K562 (cell line): ENCODE data around the gene CHAF1A.

Experiments
- ATF3 ChIP-seq, 2 experiments: fragments of 450-650 bp in 1 of 2; sonication (generic) in 1 of 2; formaldehyde crosslinking in 1 of 2; IDR thresholded peaks in 1 of 2; conservative IDR thresholded peaks in 1 of 2; 2 replicates each; pipeline versions ENCODE4 v1.6.1 to v1.8.1; 2016 to 2023; ENCODE audit warnings: mild to moderate bottlenecking in 2 of 2, moderate library complexity in 2 of 2, inconsistent platforms in 1 of 2, missing genetic modification reagents in 1 of 2
- CREB3L1 ChIP-seq: fragments of 450-650 bp; IDR thresholded peaks from 2 replicates; pipeline ENCODE4 v1.6.1; 2014; ENCODE audit warnings: low read depth, mild to moderate bottlenecking, moderate library complexity, borderline replicate concordance
- CREM ChIP-seq: IDR thresholded peaks from 2 replicates; pipeline ENCODE4 v1.6.1; 2014; ENCODE audit warnings: antibody characterized with exemption, low read depth
- CTCF ChIP-seq, 3 experiments: IDR thresholded peaks in 2 of 3; conservative IDR thresholded peaks in 1 of 3; 2 replicates each; pipeline ENCODE4 v1.5.1; 2011 to 2012; ENCODE audit warnings: low read length in 3 of 3, mild to moderate bottlenecking in 3 of 3, control low read depth in 2 of 3, improper control_type of control experiment in 1 of 3, inconsistent platforms in 1 of 3, low read depth in 1 of 3, mixed read lengths in 1 of 3, moderate library complexity in 1 of 3; ENCODE audit not compliant: insufficient read depth in 2 of 3
- CUX1 ChIP-seq: fragments of 200-800 bp; sonication (Bioruptor generic); IDR thresholded peaks from 2 replicates; pipeline ENCODE4 v1.6.1; 2016; ENCODE audit warnings: missing genetic modification characterization, missing compliant biosample characterization
- MAX ChIP-seq: sonication (generic); formaldehyde crosslinking; IDR thresholded peaks from 2 replicates; pipeline ENCODE4 v1.9.0; 2022; ENCODE audit warnings: mild to moderate bottlenecking, missing genetic modification reagents
- MLX ChIP-seq, 2 experiments: fragments of 450-650 bp in 1 of 2; sonication (generic) in 1 of 2; formaldehyde crosslinking; conservative IDR thresholded peaks; 2 replicates each; pipeline versions ENCODE4 v1.4.0 to v1.8.1; 2020 to 2022; ENCODE audit warnings: mild to moderate bottlenecking in 1 of 2, missing genetic modification reagents in 1 of 2
- PATZ1 ChIP-seq: fragments of 250-450 bp; sonication (Bioruptor Pico); IDR thresholded peaks from 2 replicates; pipeline ENCODE4 v1.5.0; 2020; ENCODE audit warnings: mild to moderate bottlenecking, borderline replicate concordance
- PCBP2 ChIP-seq: fragments of 200-400 bp; formaldehyde crosslinking; IDR thresholded peaks from 2 replicates; pipeline ENCODE4 v1.6.1; 2018; ENCODE audit warnings: low read length, low read depth, mild to moderate bottlenecking, moderate library complexity; ENCODE audit not compliant: poor library complexity, severe bottlenecking
- SP1 ChIP-seq: sonication (generic); formaldehyde crosslinking; IDR thresholded peaks from 2 replicates; pipeline ENCODE4 v1.8.1; 2022; ENCODE audit warnings: mild to moderate bottlenecking, missing genetic modification reagents
- SRSF1 ChIP-seq: fragments of 200-400 bp; formaldehyde crosslinking; IDR thresholded peaks from 2 replicates; pipeline ENCODE4 v1.6.1; 2017; ENCODE audit warnings: mild to moderate bottlenecking, low read depth, low read length, moderate library complexity
- THRA ChIP-seq: fragments of 450-650 bp; IDR thresholded peaks from 2 replicates; pipeline ENCODE4 v1.6.1; 2017; ENCODE audit warnings: mild to moderate bottlenecking, moderate library complexity
- ZFP36 ChIP-seq: fragments of 150-350 bp; IDR thresholded peaks from 2 replicates; pipeline ENCODE4 v1.6.1; 2018; ENCODE audit warnings: low read length, low read depth; ENCODE audit not compliant: partially characterized antibody
- ZNF586 ChIP-seq: fragments of 450-650 bp; formaldehyde crosslinking; conservative IDR thresholded peaks from 2 replicates; pipeline ENCODE4 v1.4.0; 2020; ENCODE audit warnings: mild to moderate bottlenecking, moderate library complexity

- TF ChIP-seq ZFP36 (no peak), PCBP2 (no peak), SRSF1 (no peak), CTCF (IDR thresholded peaks at IDR 0.05 in 2 of 3, conservative IDR thresholded peaks at IDR 0.05 in 1 of 3; ENCODE audit: insufficient read depth in 2 of 3, low read depth in 1 of 3, low read length in 3 of 3) (no peak), MAX (CRISPR knock-in tag) (no peak), CREM (no peak), PATZ1 (CRISPR knock-in tag) (no peak), SP1 (CRISPR knock-in tag) (no peak), ZNF586 (CRISPR knock-in tag) (no peak), ATF3 (IDR thresholded peaks at IDR 0.05) (no peak), ATF3 (CRISPR knock-in tag; conservative IDR thresholded peaks at IDR 0.05) (no peak), MLX (CRISPR knock-in tag; conservative IDR thresholded peaks at IDR 0.05) (no peak), CUX1 (CRISPR knock-in tag) (no peak), CREB3L1 (no peak), THRA (no peak)
Observed at GRCh38 chr19:4406626-4407025, 4.2 kb downstream of the CHAF1A start.
